ENCODE results near the gene ZNF25.
"Not testable (repeated sequence)": the region's sequence is repeated elsewhere in the genome, so short reads cannot be mapped to it uniquely, and the experiment has no call there.

Gene ZNF25

DNA sequence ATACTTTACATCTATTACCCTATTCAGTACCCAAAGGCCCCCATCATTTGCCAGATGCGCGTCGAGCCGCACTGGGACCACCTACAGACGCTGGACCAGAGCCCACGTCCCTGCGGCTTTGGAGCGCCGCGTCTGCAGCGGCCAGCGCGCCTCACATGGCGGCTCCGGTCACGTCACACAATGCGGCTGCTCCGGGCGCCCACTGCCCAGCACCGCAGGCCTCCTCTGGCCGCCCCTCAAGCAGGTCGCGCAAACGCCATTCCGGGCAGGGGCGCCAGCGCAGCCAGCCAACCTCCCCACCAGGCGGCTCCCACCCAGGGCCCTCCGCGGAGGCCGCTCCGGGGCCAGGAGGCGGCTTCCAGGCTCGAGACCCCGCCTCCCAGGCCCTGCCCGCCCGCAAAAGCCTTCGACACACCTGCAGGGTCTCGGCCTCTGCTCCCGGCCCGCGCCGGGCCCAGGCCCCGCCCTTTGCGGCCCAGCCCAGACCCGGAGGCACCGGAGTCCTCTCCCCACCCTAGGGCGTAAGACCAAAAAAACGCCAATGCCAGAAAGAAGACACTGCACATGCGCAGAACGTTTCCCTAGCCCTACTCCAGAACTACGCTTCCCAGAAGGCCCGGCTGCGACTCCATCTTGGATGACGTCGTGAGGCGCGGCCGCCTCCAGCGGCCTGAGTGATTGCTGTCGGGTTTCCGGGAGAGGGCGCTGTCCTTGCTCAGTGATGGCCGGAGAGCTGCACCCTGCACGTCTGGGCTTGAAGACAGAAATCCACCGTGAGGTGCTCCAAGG is at the start of gene ZNF25:
TSS of gene ZNF25 (minus strand) at position 557 of the 789 bp plus-strand sequence. CDS start 4,925 bp downstream, outside the sequence.
- peak; percentile 88 for DNase-seq

DNA sequence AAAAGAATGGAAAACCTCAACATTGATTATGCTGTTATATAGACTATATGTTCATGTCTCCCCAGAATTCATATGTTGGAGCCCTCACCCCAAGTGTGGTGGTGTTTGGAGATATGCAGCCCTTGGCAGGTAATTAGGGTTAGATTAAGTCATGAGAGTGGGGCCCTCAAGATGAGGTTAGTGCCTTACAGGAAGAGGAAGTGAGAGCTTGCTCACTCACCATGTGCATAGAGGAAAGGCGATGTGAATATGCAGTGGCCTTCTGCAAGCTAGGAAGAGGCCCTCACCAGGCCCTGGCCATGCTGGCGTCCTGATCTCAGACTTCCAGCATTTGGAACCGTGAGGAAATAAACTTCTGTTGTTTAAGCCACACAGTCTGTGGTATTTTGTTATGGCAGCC is 48.8 kb upstream of the ZNF25 start:
- DNase-seq: no peak

DNA sequence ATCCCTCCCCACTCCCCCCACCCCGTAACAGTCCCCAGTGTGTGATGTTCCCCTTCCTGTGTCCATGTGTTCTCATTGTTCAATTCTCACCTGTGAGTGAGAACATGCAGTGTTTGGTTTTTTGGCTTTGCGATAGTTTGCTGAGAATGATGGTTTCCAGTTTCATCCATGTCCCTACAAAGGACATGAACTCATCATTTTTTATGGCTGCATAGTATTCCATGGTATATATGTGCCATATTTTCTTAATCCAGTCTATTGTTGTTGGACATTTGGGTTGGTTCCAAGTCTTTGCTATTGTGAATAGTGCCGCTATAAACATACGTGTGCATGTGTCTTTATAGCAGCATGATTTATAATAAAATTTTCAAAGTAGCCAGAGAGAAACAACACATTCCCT is 42.7 kb upstream of the ZNF25 start:
- DNase-seq: not testable (repeated sequence)

DNA sequence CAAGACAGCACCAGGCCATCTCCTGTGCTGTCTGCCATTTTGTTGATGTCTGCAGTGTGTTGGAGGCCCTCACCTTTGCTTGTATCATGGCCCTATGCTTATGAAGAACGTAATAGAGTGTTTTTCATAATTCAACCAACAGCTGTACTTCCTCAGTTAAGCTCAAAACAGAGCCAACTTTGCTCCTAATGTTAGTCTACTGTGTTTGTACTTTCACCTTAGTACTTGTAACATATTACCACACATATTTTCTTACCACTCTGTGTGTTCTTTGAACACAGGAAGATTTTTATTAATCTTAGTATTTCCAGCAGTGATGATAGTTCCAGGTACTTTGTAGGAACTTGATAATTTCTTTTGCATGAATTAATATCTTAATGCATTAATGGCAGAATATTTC is 39.9 kb upstream of the ZNF25 start:
- DNase-seq: no peak

DNA sequence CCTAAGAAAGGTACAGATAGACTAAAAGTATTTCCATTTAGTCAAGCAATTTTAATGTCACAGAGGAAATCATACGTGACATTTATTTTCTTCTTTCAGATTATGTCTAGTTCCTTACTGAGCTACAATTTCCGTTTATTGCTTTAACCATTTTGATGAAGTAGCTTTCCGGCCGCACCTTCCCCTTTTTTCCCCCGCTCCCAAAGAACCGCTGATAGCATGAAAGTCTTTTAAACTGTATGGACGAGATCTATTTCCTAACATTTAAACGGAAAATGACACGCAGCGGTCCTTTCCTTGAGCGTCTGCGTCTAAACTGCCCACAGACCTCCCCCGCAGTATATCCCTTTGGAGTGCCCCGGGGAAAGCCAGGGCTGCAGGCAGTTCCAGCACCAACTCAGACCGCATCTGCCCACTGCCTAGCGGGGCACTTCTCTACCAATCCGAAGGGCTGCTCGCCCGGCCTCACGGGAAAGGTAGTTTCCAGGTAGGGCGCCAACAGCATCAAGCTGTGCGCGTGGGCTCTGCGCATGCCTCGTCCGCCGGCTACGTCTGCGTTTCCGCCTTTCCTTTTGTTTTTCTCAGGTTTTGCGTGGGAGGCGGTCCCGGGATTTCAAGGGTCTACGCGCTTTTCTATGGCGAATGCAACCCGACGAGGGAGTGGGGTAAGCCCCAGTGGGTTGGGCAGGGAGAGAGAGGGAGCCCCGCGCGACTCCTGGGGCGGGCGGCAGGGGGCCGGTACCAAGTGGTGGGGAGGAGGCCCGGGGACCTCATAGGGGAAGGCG is 33.9 kb upstream of the ZNF25 start, which contains the start of gene ZNF33A:
TSS of gene ZNF33A (plus strand) at position 557 of the 785 bp plus-strand sequence. CDS start 1,667 bp downstream, outside the sequence.
- peak; percentile 88 for DNase-seq

DNA sequence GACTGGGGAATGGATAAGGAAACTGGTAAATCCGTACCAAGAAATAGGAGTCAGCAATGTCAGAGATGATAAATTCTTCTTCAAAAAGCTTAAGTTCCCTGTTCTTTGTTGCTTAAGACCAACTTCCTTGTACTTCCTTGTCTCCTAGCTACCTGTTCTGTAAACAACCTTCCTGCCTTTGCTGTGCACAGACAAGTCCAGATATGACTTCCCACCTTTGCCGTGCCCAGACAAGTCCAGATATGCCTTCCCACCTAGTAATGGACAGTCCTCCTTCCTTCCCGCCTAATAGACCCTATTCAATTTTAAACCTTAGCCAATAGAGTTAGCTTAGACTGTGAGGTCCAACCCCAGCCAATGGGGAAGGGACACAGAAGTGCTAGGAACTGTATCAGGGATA is 31.5 kb upstream of the ZNF25 start:
- DNase-seq: no peak

DNA sequence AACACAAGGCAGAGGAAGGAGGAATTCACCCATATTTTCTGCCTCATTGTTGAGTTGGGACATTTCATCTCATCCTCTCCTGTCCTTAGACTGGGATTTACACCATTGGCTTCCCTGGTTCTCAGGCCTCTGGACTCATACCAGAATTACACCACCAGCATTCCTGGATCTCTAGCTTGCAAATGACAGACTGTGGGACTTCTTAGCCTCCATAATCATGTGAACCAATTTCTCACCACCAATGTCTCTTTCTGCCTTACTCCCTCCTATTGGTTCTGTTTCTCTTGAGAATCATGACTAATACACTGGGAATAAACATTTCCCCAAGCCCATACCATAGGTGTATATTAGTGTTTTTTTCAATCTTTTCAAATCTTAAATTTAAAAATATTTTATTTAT is 31.1 kb upstream of the ZNF25 start:
- DNase-seq: no peak

DNA sequence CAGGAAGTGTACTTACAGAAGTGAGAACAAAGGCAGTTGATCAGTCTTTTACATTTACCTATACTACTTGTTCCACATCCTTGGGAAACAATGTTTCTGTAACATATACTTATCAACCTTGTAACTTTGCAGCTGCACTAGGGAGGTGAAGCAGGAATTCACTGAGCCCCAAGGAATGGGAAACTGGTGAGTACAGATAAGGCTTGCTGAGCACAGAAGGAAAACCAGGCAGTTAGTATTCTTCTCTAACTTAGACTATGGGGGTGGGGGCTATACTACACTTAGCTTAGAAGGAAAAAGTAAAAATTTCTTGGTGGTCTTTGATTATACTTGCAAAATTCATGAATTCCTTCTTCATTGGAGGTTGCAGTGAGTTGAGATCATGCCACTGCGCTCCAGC is 27.1 kb upstream of the ZNF25 start:
- DNase-seq: no peak

DNA sequence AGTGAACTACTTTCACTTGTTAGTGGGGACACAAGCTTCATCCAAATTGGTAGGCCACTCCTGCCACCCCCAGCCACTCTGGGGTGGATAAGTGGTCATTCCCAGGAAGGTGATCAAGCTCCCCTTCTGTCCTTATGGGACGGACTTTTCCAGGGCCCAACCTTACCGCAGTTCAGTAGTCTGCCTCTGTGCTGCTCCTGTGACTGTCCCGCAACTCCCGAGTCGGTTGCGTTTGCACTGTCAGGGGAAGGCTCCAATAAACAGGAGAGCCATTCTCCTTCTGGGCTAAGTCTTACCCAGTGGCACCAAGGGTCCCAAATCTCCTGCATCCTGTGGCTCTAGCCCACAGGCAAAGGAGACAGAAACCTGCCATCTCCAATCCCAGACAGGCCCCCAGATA is 26.6 kb upstream of the ZNF25 start:
- no peak for DNase-seq

DNA sequence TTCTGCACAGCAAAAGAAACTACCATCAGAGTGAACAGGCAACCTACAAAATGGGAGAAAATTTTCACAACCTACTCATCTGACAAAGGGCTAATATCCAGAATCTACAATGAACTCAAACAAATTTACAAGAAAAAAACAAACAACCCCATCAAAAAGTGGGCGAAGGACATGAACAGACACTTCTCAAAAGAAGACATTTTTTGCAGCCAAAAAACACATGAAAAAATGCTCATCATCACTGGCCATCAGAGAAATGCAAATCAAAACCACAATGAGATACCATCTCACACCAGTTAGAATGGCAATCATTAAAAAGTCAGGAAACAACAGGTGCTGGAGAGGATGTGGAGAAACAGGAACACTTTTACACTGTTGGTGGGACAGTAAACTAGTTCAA is 24.0 kb upstream of the ZNF25 start:
- DNase-seq: not testable (repeated sequence)

DNA sequence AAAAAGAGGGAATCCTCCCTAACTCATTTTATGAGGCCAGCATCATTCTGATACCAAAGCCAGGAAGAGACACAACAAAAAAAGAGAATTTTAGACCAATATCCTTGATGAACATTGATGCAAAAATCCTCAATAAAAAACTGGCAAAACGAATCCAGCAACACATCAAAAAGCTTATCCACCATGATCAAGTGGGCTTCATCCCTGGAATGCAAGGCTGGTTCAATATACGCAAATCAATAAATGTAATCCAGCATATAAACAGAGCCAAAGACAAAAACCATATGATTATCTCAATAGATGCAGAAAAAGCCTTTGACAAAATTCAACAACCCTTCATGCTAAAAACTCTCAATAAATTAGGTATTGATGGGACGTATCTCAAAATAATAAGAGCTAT is 22.5 kb upstream of the ZNF25 start:
- DNase-seq: not testable (repeated sequence)

DNA sequence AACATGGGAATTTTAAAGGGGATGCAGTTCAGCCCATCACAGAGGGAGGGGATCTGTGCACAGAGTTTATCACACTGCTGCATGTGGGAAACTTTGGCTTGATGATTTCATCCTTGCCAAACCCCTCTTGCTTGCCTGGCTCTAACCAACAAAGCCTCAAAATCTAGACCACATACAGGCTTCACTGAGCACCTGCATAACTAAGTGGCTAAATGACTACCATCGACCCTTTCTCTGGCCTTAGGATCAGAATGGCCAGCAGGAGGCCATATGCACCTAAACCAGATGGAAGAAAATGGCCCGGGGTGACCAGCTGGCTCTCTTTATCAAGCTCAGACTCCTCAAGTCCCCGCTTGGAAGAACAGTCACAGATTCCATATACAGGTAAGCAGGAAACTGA is 15.6 kb upstream of the ZNF25 start:
- no peak for DNase-seq

DNA sequence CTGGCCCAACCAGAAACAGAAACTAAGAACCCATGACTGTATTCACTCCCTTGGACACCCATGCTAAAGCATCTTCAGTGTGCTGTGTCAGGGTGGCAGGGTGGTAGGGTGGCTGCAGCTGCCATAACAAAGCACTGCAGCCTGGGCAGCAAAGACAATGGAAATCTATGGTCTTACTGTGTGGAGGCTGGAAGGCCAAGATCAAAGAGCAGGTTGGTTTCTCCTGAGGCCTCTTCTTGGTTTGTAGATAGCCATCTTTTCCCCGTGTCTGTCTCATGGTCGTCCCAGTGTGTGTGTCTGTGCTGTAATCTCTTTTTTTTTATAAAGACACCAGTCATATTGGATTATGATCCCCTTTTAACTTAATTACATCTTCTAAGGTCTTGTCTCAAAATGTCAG is 15.2 kb upstream of the ZNF25 start:
- no peak for DNase-seq

DNA sequence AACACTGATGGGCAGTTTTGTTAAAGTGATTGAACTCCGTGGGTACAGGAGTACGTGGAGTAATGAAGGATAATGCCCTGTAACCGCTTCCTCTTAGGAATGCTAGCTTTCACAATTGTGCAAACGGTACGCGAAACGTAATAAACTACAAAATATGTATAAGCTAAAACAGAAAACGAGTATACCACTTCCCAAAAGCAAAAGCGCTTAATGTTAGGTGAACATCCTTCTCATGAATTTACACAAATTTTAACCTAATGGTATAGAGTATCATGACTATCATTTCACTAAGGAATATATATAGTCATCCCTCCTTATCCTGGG is 395 bp upstream of the ZNF25 start:
- DNase-seq: no peak

DNA sequence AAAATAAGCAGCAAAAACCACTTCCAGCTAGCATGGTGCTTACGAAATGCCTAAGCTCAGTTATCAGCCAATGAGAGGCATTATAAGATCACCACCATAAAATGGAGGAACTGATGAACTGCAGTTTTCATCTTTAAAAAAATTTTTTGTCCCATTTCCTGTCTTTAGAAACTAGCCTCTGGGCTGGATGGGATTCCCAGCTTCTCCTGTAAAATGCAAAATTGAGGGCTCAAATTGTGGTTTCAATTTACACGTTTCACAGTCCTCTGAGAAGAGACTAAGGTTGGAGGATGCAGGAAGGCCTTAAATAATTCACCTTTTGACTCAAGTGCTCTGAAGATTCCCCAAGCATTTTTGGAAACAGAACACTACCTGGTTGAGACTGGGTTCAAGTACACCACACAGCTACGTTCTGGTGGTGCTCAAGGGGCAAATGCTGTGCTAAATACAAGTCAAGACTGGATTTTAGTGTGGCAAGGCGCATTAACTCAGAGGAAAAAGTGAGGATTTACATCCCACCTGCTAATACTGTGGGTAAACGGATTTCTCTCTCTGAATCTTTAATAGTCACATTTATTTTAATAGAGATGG is 951 bp downstream of the ZNF25 start:
- DNase-seq: no peak

DNA sequence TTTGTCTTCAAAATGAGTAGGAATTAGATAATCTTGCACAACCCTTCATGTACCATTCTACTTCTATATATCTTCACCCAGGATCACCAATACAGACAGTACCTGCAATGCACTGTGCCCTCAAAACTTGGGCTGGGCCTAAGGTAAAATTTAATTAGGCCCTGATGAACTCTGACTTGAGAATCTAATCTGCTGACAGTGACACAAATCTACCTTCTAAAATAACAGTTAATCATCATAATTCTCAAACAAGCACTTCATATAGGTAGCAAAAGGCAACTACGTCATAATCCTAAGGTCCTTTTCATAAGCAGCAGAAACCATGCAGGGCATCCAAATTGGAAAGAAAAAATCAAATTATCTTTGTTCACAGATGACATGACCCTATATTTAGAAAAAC is 4.1 kb downstream of the ZNF25 start:
- no peak for DNase-seq

DNA sequence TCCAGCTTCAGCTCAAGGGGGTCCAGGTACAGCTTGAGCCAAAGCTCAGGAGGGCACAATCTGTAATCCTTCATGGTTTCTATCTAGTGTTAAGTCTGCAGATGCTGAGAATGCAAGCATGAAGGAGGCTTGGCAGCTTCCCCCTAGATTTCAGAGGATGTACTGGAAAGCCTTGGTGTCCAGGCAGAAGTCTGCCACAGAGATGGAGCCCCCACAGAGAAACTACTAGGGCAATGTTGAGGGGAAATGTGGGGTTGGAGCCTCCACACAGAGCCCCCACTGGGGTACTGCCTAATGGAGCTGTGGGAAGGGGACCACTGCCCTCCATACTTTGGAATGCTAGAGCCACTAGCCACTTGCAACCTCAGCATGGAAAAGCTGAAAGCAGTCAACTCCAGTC is 11.4 kb downstream of the ZNF25 start:
- no peak for DNase-seq

DNA sequence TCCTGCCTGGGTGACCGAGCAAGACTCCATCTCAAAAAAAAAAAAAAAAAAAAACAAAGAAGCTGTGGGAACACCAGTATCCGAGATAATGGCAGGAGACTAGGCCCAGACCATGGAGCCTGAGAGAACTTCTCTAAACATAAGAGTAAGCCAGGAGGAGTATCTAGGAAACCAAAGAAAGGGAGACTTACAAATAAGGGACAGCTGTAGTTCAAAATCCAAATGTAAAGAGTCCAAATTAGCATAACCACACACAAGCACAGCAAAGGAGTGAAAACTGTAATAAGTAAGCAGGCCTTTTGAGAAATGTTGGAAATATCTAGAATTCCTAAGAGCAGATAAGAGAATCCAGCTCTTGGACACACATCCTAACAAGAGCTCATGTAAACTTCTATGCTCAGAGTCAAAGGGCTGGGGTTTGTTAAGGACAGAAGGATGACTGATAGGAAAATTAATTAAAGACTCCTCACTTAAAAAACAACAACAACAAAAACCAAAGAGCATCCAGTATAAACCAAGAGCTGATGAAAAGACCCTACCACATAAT is 15.8 kb downstream of the ZNF25 start:
- DNase-seq: no peak

DNA sequence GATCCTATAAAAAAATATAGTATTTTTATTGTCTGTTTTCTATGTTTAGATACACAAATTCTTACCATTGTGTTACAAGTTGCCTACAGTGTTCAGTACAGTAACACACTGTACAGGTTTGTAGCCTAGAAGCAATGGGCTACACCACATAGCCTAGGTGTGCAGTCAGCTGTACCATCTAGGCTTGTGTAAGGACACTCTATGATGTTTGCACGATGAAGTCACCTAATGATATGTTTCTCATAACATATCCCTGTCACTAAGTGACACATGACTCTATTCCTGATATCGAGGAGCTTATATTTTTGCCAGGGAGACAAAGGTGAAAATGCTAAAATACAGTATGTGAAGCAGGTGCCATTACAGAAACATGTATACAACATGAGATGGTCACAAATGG is 18.6 kb downstream of the ZNF25 start:
- no peak for DNase-seq

DNA sequence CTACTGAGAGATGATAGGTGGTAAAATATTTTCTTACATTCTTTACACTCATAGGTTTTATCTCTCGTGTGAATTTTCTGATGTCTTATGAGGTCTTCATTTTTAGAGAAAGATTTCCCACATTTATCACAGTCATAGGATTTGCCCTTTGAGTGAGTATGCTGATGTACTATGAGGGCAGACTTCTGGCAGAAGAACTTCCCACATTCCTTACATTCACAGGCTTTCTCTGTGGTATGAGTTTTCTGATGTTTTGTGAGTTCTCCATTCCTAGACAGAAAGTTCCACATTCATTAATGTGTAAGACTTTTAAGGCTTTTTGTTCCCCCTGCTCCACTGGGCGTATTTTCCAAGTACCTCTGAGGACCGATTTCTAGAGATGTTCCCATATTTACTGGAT is 23.5 kb downstream of the ZNF25 start:
- no peak for DNase-seq

DNA sequence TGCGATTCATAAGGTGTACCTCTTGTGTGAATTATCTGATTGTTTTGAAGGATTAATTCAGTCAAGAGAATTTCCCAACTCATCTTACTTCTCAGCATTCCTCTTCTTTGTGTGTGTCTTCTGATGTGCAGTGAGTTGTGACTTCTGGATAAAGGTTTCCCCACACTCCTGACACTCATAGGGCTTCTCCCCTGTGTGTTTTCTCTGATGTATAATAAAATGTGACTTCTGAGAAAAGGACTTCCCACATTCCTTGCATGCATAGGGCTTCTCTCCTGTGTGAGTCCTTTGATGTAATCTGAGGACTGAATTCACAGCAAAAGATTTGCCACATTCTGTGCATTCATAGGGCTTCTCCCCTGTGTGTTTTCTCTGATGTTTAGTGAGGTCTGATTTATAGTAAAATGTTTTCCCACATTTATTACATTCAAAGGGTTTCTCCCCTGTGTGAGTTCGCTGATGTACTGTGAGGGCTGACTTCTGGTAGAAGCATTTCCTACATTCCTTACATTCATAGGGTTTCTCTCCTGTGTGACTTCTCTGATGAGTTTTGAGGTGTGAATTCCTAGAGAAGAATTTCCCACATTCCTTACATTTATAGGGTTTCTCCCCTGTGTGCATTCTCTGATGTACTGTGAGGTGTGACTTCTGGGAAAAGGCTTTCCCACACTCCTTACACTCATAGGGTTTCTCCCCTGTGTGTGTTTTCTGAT is 24.2 kb downstream of the ZNF25 start:
- DNase-seq: no peak

DNA sequence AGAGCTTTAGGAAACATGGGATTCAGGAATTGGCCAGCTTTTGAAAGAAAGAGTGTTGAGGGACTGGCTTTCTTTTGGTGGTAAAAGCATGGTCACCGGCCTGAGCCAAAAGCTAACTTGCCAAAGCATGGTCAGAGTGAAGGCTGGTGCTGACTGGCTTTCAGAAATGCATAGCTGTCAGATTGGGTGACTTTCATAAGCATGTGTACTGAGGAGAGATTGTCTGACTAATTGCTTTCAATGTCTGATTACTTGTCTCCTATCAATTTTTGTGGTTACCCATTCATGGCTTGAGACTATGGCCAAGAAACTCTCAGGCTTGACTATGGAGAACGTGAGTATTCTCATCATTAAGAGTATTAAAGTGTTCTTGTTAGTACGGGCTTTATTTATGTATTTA is 28.2 kb downstream of the ZNF25 start:
- DNase-seq: no peak

DNA sequence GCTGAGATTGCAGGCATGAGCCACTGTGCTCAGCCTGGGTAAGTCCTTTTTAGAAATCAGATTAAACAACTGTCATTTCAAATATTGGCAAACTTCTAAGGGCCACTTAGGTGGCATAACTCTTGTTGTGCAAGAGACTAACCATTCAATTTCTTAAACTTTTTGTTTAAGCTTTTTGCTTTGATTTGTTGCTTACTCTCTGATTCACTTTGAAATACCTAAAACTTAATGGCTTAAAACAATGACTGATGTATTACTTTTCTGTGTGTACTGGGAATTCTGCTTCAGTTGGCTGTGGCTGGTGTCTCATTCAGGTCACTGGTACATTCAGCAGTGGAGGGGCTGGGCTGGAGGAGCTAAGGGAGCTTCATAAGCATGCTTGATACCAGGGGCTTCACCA is 28.9 kb downstream of the ZNF25 start:
- DNase-seq: no peak

Measured in COR-L47 (cell line).